SK-N-SH (cell line): ENCODE results near the gene ABAT. TPM values are rescaled to one million over a fixed set of nuclear protein-coding genes. Genes with fewer than 3 reads are reported as not detected.
A peak's percentile ranks its signal among the peaks of the same experiment; 100 is the strongest.

Experiments used
- CTCF ChIA-PET: fragments of 300-600, 350-600 bp; formaldehyde crosslinking; extraction: SDS; loops from one replicate; lab custom pipeline; 2021; lab: Yijun Ruan, JAX
- POLR2A ChIA-PET: fragments of 350-600 bp; sonication (Branson Sonifier 250); formaldehyde crosslinking; extraction: SDS; loops from one replicate; lab custom pipeline; 2020; ENCODE audit warnings: antibody characterized with exemption, inconsistent platforms; lab: Yijun Ruan, JAX
- DNase-seq: peaks from one replicate; pipeline ENCODE4 v3.0.0; 2012
- H2AFZ ChIP-seq: fragments of 200-600 bp; sonication (generic); 2 replicates; pipeline ENCODE4 v1.8.1; 2016; ENCODE audit warnings: antibody characterized with exemption, mild to moderate bottlenecking, low read depth
- H3F3A ChIP-seq: fragments of 200-600 bp; sonication (generic); replicated peaks from 2 replicates; pipeline ENCODE3; 2016; ENCODE audit warnings: antibody characterized with exemption, mild to moderate bottlenecking; ENCODE audit not compliant: insufficient read depth
- H3K27ac ChIP-seq, 2 experiments: fragments of 200-500 bp in 1 of 2; fragments of 200-600 bp in 1 of 2; sonication (Bioruptor generic) in 1 of 2; sonication (generic), shearing (Covaris generic) in 1 of 2; 2 replicates each; pipeline versions ENCODE4 v1.5.1 to v1.6.1; 2014 to 2016; ENCODE audit warnings: low read depth in 2 of 2, inconsistent platforms in 1 of 2, low read length in 1 of 2, mild to moderate bottlenecking in 1 of 2, mixed read lengths in 1 of 2
- H3K27me3 ChIP-seq: fragments of 200-600 bp; sonication (generic), shearing (Covaris generic); 2 replicates; pipeline ENCODE4 v1.6.1; 2016; ENCODE audit warnings: mixed run types; ENCODE audit not compliant: insufficient read depth
- H3K36me3 ChIP-seq, 2 experiments: fragments of 200-500 bp in 1 of 2; fragments of 200-600 bp in 1 of 2; sonication (Bioruptor generic) in 1 of 2; sonication (generic) in 1 of 2; replicated peaks in 1 of 2; 2 replicates each; pipeline versions ENCODE3 to v1.5.1; 2014 to 2016; ENCODE audit warnings: low read length in 1 of 2, mild to moderate bottlenecking in 1 of 2; ENCODE audit not compliant: insufficient read depth in 2 of 2, control insufficient read depth in 1 of 2
- H3K4me1 ChIP-seq, 2 experiments: fragments of 200-500 bp in 1 of 2; fragments of 200-600 bp in 1 of 2; sonication (Bioruptor generic) in 1 of 2; sonication (generic), shearing (Covaris generic) in 1 of 2; 2 replicates each; pipeline versions ENCODE4 v1.5.1 to v1.6.1; 2014 to 2016; ENCODE audit warnings: low read depth in 1 of 2, low read length in 1 of 2, mixed run types in 1 of 2; ENCODE audit not compliant: insufficient read depth in 2 of 2, control insufficient read depth in 1 of 2
- H3K4me2 ChIP-seq: fragments of 200-600 bp; sonication (generic), shearing (Covaris generic); 2 replicates; pipeline ENCODE4 v1.6.1; 2017; ENCODE audit warnings: mixed run types
- H3K4me3 ChIP-seq, 2 experiments: fragments of 200-500 bp in 1 of 2; fragments of 200-600 bp in 1 of 2; sonication (Bioruptor generic) in 1 of 2; sonication (generic), shearing (Covaris generic) in 1 of 2; 2 replicates each; pipeline versions ENCODE4 v1.5.1 to v1.8.1; 2014 to 2016; ENCODE audit warnings: low read depth in 2 of 2, inconsistent platforms in 1 of 2, low read length in 1 of 2, mild to moderate bottlenecking in 1 of 2, mixed read lengths in 1 of 2, moderate library complexity in 1 of 2
- H3K79me2 ChIP-seq: fragments of 200-600 bp; sonication (generic); 2 replicates; pipeline ENCODE4 v1.8.1; 2017; ENCODE audit warnings: mild to moderate bottlenecking; ENCODE audit not compliant: insufficient read depth
- H3K9ac ChIP-seq: fragments of 200-600 bp; sonication (generic); 2 replicates; pipeline ENCODE4 v1.6.1; 2017; ENCODE audit warnings: mixed run types
- H3K9me2 ChIP-seq: fragments of 200-600 bp; sonication (generic); 2 replicates; pipeline ENCODE4 v1.6.1; 2017; ENCODE audit warnings: mixed run types
- H3K9me3 ChIP-seq: fragments of 200-600 bp; sonication (generic); 2 replicates; pipeline ENCODE4 v1.6.1; 2017; ENCODE audit warnings: mixed run types, mild to moderate bottlenecking, moderate library complexity
- H4K20me1 ChIP-seq: fragments of 200-600 bp; sonication (generic); 2 replicates; pipeline ENCODE4 v1.6.1; 2017; ENCODE audit warnings: mild to moderate bottlenecking, mixed run types; ENCODE audit not compliant: insufficient read depth
- CTCF ChIP-seq: fragments of 200-600 bp; sonication (generic); IDR thresholded peaks from 2 replicates; pipeline ENCODE4 v1.6.1; 2017; ENCODE audit warnings: antibody characterized with exemption, mild to moderate bottlenecking, moderate library complexity
- EZH2phosphoT487 ChIP-seq: fragments of 200-600 bp; sonication (generic); IDR thresholded peaks from 2 replicates; pipeline ENCODE4 v1.6.1; 2017; ENCODE audit warnings: low read depth, mixed run types, mild to moderate bottlenecking, antibody characterized with exemption, moderate library complexity, borderline replicate concordance
- FOSL2 ChIP-seq: IDR thresholded peaks from 2 replicates; pipeline ENCODE4 v1.4.0; 2012; ENCODE audit warnings: low read depth, mild to moderate bottlenecking, moderate library complexity, borderline replicate concordance
- FOXJ3 ChIP-seq: sonication (generic); formaldehyde crosslinking; IDR thresholded peaks from 2 replicates; pipeline ENCODE4 v1.5.1; 2020; ENCODE audit warnings: mild to moderate bottlenecking, missing genetic modification reagents
- FOXM1 ChIP-seq: IDR thresholded peaks from 2 replicates; pipeline ENCODE4 v1.4.0; 2012; ENCODE audit warnings: low read depth, mild to moderate bottlenecking
- GABPA ChIP-seq: IDR thresholded peaks from 2 replicates; pipeline ENCODE4 v1.4.0; 2012; ENCODE audit warnings: low read depth, mild to moderate bottlenecking
- GATA2 ChIP-seq: sonication (generic); formaldehyde crosslinking; IDR thresholded peaks from 2 replicates; pipeline ENCODE4 v1.5.0; 2020; ENCODE audit warnings: mild to moderate bottlenecking, missing genetic modification reagents
- MEF2A ChIP-seq: IDR thresholded peaks from 2 replicates; pipeline ENCODE4 v1.4.0; 2012; ENCODE audit warnings: low read depth, borderline replicate concordance
- MXI1 ChIP-seq: IDR thresholded peaks from 2 replicates; pipeline ENCODE4 v1.6.1; 2012; ENCODE audit warnings: mild to moderate bottlenecking, low read depth, low read length, improper control_type of control experiment
- NFIC ChIP-seq: IDR thresholded peaks from 2 replicates; pipeline ENCODE4 v1.4.0; 2012; ENCODE audit warnings: borderline replicate concordance
- NRF1 ChIP-seq: IDR thresholded peaks from 2 replicates; pipeline ENCODE4 v1.6.1; 2012; ENCODE audit warnings: low read depth, mild to moderate bottlenecking, low read length
- PBX3 ChIP-seq: IDR thresholded peaks from 2 replicates; pipeline ENCODE4; 2012
- RCOR1 ChIP-seq: fragments of 150-350 bp; IDR thresholded peaks from 2 replicates; pipeline ENCODE4 v1.6.1; 2017; ENCODE audit warnings: antibody characterized with exemption, low read length
- REST ChIP-seq: IDR thresholded peaks from 2 replicates; pipeline ENCODE4 v1.6.1; 2012; ENCODE audit warnings: mild to moderate bottlenecking, low read depth, low read length, moderate library complexity
- RFX5 ChIP-seq: IDR thresholded peaks from 2 replicates; pipeline ENCODE4 v1.6.1; 2012; ENCODE audit warnings: mild to moderate bottlenecking, improper control_type of control experiment, low read length
- SMC3 ChIP-seq: IDR thresholded peaks from 2 replicates; pipeline ENCODE4 v1.6.1; 2012; ENCODE audit warnings: low read depth, low read length, improper control_type of control experiment
- TCF12 ChIP-seq: IDR thresholded peaks from 2 replicates; pipeline ENCODE4 v1.4.0; 2012
- YY1 ChIP-seq: IDR thresholded peaks from 2 replicates; pipeline ENCODE4 v1.4.0; 2012; ENCODE audit warnings: low read depth, mild to moderate bottlenecking
- WGBS: methylation state at CpG from one replicate; pipeline ENCODE4 v1.1.6; 2017; ENCODE audit warnings: low lambda C conversion rate; 5-methylcytosine and 5-hydroxymethylcytosine counted together
- polyA plus RNA-seq, 3 experiments: library from polyadenylated mRNA; depleted of rRNA; stranded (reverse); fragments of >200 nt; gene quantifications; 2 replicates each; pipeline ENCODE4 v1.2.3, GENCODE V29; 2012

The ABAT gene
- polyA plus RNA-seq, 1 of the 3 experiments (the other 2 are of a cell fraction), result 4.7 TPM

DNA sequence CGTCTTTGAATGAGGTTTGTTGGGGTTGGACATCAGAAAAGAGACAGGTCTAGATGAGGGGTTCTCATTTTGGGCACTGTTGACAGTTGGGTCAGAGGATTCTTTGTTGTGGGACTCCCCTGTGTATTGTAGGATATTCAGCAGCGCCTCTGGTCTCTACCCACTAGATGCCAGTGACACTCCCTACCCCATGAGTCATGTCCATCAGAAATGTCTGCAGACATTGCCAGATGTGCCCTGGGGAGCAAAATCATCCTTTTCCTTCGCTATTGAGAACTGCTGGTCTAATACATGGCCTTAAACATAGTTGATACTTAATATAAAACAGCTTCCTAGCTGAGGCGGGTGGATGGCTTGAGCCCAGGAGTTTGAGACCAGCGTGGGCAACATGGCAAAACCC, 3.1 kb downstream of the ABAT start:
- Histone ChIP-seq H3K27ac (peak overlapping the region in 1 of 2 experiments; percentile 25; a peak in 1 of 4 replicates), H3K4me2 (0 out of 2 replicates have a peak overlapping the region, but pooled peaks have one; percentile 15), H3K9me2 (no peaks in the 10 kb centered on the region), H3K4me3 (no peak overlapping the region), H3K4me1 (peaks cover 20 to 37% of the 10 kb centered on the region in 2 experiments; a peak in 2 of 4 replicates), H4K20me1 (no peaks in the 10 kb centered on the region), H3K27me3 (no peaks in the 10 kb centered on the region), H3K36me3 (no peaks in the 10 kb centered on the region), H3K9me3 (no peaks in the 10 kb centered on the region), H2AFZ (no peak overlapping the region), H3K79me2 (no peaks in the 10 kb centered on the region), H3F3A (peaks cover 5% of the 10 kb centered on the region), H3K9ac (no peak overlapping the region)
- TF ChIP-seq TCF12, result no peak
- TF ChIP-seq FOSL2, result no peak
- TF ChIP-seq FOXM1, result no peak
- no peak for TF ChIP-seq NRF1
- no peak for TF ChIP-seq MEF2A
- TF ChIP-seq SMC3, result no peak
- no peak for TF ChIP-seq RFX5
- TF ChIP-seq MXI1, result no peak
- TF ChIP-seq FOXJ3 (CRISPR knock-in tag), result no peak
- TF ChIP-seq GABPA, result no peak
- TF ChIP-seq REST, result no peak
- TF ChIP-seq RCOR1, result no peak
- CTCF ChIA-PET, result interaction anchor here (0.9 kb wide), 1 partner anchor 42 kb away, joined by 4 read pairs; no protein-coding TSS in a partner anchor
- WGBS, result 41% methylated on average over 5 of the region's 5 CpGs
- POLR2A ChIA-PET, result no interaction called here
- DNase-seq, result no peak

GRCh38 chr16:8678068-8678927, 3.9 kb downstream of the ABAT start:
- Histone ChIP-seq H3K4me2 (no peak overlapping the region), H3K4me3 (no peak overlapping the region)
- CTCF ChIA-PET, result interaction anchor here (0.9 kb wide), 1 partner anchor 43 kb away, joined by 4 read pairs; no protein-coding TSS in a partner anchor

More at GRCh38 chr16:8678068-8678927, 3.9 kb downstream of the ABAT start:
- Histone ChIP-seq H3K27ac (peak overlapping the region in 1 of 2 experiments; percentile 25; a peak in 2 of 4 replicates), H4K20me1 (no peaks in the 10 kb centered on the region), H3K9ac (no peak overlapping the region), H3K9me2 (no peaks in the 10 kb centered on the region), H3K79me2 (no peaks in the 10 kb centered on the region), H3K36me3 (no peaks in the 10 kb centered on the region), H3K9me3 (no peaks in the 10 kb centered on the region), H3K4me1 (peaks cover 20 to 44% of the 10 kb centered on the region in 2 experiments; a peak in 2 of 4 replicates), H3F3A (peaks cover 5% of the 10 kb centered on the region), H3K27me3 (no peaks in the 10 kb centered on the region), H2AFZ (no peak overlapping the region)
- WGBS, result 84% methylated on average over 7 of the region's 7 CpGs
- no peak for TF ChIP-seq RFX5
- TF ChIP-seq GATA2, result no peak
- TF ChIP-seq NFIC, result no peak
- no peak for TF ChIP-seq CTCF
- TF ChIP-seq EZH2phosphoT487, result no peak
- no peak for TF ChIP-seq PBX3
- no peak for TF ChIP-seq YY1
- TF ChIP-seq NRF1, result no peak
- no peak for TF ChIP-seq FOXM1
- no peak for DNase-seq
- POLR2A ChIA-PET, result interaction anchor here (0.7 kb wide), 1 partner anchor 19 kb away, joined by 4 read pairs; no protein-coding TSS in a partner anchor
